Trophoblast cell (in vitro differentiated cells and primary cell): ENCODE results near the gene USF1.
"Not testable (repeated sequence)": the region's sequence is repeated elsewhere in the genome, so short reads cannot be mapped to it uniquely, and the experiment has no call there.

Experiments used
- DNase-seq, 2 donors: peaks; one replicate each; pipeline ENCODE4 v3.0.0-alpha.2; 2016
- H2AFZ ChIP-seq: 2 replicates; pipeline ENCODE4 v1.6.1; 2013; ENCODE audit warnings: low read length, moderate library complexity, mild to moderate bottlenecking; ENCODE audit not compliant: insufficient read depth, poor library complexity
- H2AK5ac ChIP-seq: 2 replicates; pipeline ENCODE4 v1.6.1; 2013; ENCODE audit warnings: mild to moderate bottlenecking, low read length
- H2BK120ac ChIP-seq: 2 replicates; pipeline ENCODE4 v1.6.1; 2013; ENCODE audit warnings: low read length, mild to moderate bottlenecking, moderate library complexity; ENCODE audit not compliant: insufficient read depth, poor library complexity
- H2BK12ac ChIP-seq: 2 replicates; pipeline ENCODE4 v1.6.1; 2013; ENCODE audit warnings: mild to moderate bottlenecking, low read length, moderate library complexity
- H2BK5ac ChIP-seq: 2 replicates; pipeline ENCODE4 v1.6.1; 2013; ENCODE audit warnings: low read length, low read depth, moderate library complexity, mild to moderate bottlenecking; ENCODE audit not compliant: poor library complexity
- H3K14ac ChIP-seq: 2 replicates; pipeline ENCODE4 v1.6.1; 2013; ENCODE audit warnings: mild to moderate bottlenecking, low read length
- H3K18ac ChIP-seq: 2 replicates; pipeline ENCODE4 v1.6.1; 2013; ENCODE audit warnings: mild to moderate bottlenecking, low read length
- H3K23ac ChIP-seq: 2 replicates; pipeline ENCODE4 v1.6.1; 2013; ENCODE audit warnings: low read length
- H3K27ac ChIP-seq: 2 replicates; pipeline ENCODE4 v1.5.1; 2013; ENCODE audit warnings: low read depth, mild to moderate bottlenecking, inconsistent platforms, low read length, moderate library complexity
- H3K27me3 ChIP-seq: 2 replicates; pipeline ENCODE4 v1.6.1; 2013; ENCODE audit warnings: inconsistent platforms, mild to moderate bottlenecking, low read length, moderate library complexity; ENCODE audit not compliant: insufficient read depth
- H3K36me3 ChIP-seq, 2 experiments: 1 replicate in 1 of 2; 2 replicates in 1 of 2; pipeline ENCODE4 v1.6.1; 2013; ENCODE audit warnings: low read length in 2 of 2, mild to moderate bottlenecking in 2 of 2, moderate library complexity in 1 of 2; ENCODE audit not compliant: insufficient read depth in 2 of 2, control insufficient read depth in 1 of 2
- H3K4ac ChIP-seq: 2 replicates; pipeline ENCODE4 v1.6.1; 2013; ENCODE audit warnings: low read depth, mild to moderate bottlenecking, low read length, moderate library complexity
- H3K4me1 ChIP-seq, 2 experiments: 1 replicate in 1 of 2; 2 replicates in 1 of 2; pipeline ENCODE4 v1.6.1; 2013; ENCODE audit warnings: low read length in 2 of 2, mild to moderate bottlenecking in 2 of 2, moderate library complexity in 1 of 2; ENCODE audit not compliant: insufficient read depth in 2 of 2, control insufficient read depth in 1 of 2
- H3K4me2 ChIP-seq: 2 replicates; pipeline ENCODE4 v1.6.1; 2013; ENCODE audit warnings: inconsistent platforms, mild to moderate bottlenecking, low read length, moderate library complexity
- H3K4me3 ChIP-seq: 2 replicates; pipeline ENCODE4 v1.5.1; 2013; ENCODE audit warnings: mild to moderate bottlenecking, low read depth, low read length, inconsistent platforms
- H3K79me1 ChIP-seq: one replicate; pipeline ENCODE4 v1.6.1; 2013; ENCODE audit warnings: low read length
- H3K79me2 ChIP-seq: 2 replicates; pipeline ENCODE4 v1.6.1; 2013; ENCODE audit warnings: low read length, mild to moderate bottlenecking; ENCODE audit not compliant: control insufficient read depth, insufficient read depth, poor library complexity
- H3K9ac ChIP-seq: 2 replicates; pipeline ENCODE4 v1.6.1; 2013; ENCODE audit warnings: mild to moderate bottlenecking, low read length
- H3K9me3 ChIP-seq: 2 replicates; pipeline ENCODE4 v1.6.1; 2013; ENCODE audit warnings: low read depth, mild to moderate bottlenecking, control low read depth, inconsistent platforms, low read length; ENCODE audit not compliant: insufficient read depth
- H4K12ac ChIP-seq: 2 replicates; pipeline ENCODE4 v1.6.1; 2013; ENCODE audit warnings: low read depth, mild to moderate bottlenecking, low read length, moderate library complexity
- H4K8ac ChIP-seq: 2 replicates; pipeline ENCODE4 v1.6.1; 2013; ENCODE audit warnings: low read depth, mild to moderate bottlenecking, low read length, moderate library complexity
- H4K91ac ChIP-seq: one replicate; pipeline ENCODE4 v1.6.1; 2013; ENCODE audit warnings: low read depth, mild to moderate bottlenecking, low read length, moderate library complexity
- WGBS: extraction: QIAGEN DNeasy Blood & Tissue Kit; methylation state at CpG from one replicate; pipeline ENCODE4 v1.1.7; 2013; ENCODE audit warnings: missing lambda C conversion rate; ENCODE audit not compliant: insufficient read length, insufficient coverage; ENCODE audit errors: extremely low coverage; 5-methylcytosine and 5-hydroxymethylcytosine counted together

The USF1 gene

DNA sequence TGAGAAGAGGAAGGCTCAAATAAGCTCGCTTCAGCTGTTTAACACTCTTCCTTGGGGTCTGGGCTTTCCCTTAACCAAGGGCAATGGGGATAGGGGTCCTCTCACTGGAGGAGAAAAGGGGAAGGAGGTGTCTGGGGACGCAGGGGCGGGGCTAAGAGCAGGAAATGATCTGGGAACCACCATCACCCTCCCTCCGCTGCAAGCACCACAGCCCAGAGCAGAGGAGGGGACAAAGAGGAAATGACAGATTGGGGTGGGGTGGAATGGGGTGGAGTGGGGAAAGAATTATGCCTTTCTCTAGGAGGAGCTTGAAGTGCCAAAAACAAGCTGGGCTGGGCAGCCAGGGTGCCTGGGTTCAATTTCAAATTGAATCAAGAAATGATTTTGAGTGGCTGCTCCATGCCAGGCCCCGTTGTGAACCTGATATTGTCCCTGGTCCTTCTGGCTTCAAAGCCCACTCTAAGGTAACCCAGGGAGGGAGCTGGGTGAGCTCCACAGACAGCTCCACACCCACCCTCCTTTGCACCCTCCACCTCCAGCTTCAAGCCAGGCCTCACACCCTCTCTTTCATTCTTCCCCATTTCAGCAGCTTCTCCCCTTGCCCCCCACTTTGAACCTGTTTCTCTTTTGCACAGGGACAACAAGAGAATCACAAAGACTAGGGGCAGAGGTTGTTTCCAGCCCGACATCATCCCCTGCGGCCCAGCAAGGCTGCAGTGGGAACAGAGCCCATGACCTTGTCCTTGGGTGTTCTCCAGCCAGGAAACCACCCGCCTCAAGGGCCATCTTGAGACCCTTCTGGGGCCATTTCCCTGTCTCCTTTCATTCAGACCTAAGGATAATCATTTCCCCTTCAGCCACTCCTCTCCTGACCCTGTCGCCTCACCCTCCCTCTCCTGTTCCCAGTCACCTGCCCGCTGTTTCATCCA, 22.8 kb upstream of the USF1 start:
- H4K91ac ChIP-seq, result no peak overlapping the region
- peak in 1 of 2 donors; percentile 22 for DNase-seq
- no peak overlapping the region for H3K14ac ChIP-seq
- H3K4ac ChIP-seq, result no peak overlapping the region
- peaks cover 6 to 15% of the 10 kb centered on the region in 2 experiments for H3K4me1 ChIP-seq
- no peak overlapping the region for H3K9ac ChIP-seq
- no peaks in the 10 kb centered on the region for H3K79me2 ChIP-seq
- no peak overlapping the region for H2BK120ac ChIP-seq
- no peak overlapping the region for H3K4me2 ChIP-seq
- H3K18ac ChIP-seq, result no peak overlapping the region
- no CpG with 5 or more reads among the region's 10 CpGs for WGBS
- H2BK12ac ChIP-seq, result no peak overlapping the region
- peaks cover 11 to 14% of the 10 kb centered on the region in 2 experiments for H3K36me3 ChIP-seq
- no peak overlapping the region for H3K27ac ChIP-seq
- H2BK5ac ChIP-seq, result no peak overlapping the region
- H4K12ac ChIP-seq, result no peak overlapping the region
- H4K8ac ChIP-seq, result no peak overlapping the region
- peaks cover 6% of the 10 kb centered on the region for H3K79me1 ChIP-seq
- H3K9me3 ChIP-seq, result no peaks in the 10 kb centered on the region
- peak overlapping the region; percentile 28 for H2AK5ac ChIP-seq
- H3K4me3 ChIP-seq, result no peak overlapping the region
- H3K27me3 ChIP-seq, result no peaks in the 10 kb centered on the region
- H2AFZ ChIP-seq, result no peak overlapping the region
- H3K23ac ChIP-seq, result no peak overlapping the region

DNA sequence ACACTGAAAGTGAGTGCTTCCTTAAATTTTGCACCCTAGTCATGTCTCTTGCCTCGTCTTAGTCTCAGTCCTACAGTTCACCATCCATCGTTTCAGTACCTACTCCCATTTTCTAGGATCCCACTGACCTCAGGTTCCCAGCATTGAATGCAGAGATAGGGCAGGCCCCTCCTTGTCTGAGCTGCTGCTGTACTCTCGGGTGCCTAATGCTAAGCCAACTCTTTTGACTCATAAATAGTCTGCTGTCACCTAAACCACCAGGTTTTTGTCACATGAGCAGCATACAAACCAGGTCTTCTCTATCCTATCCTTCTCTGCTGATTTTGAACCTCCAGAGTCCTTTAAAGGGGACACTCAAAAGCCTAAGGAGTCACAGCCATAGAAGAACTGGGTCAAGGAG, 20.9 kb upstream of the USF1 start:
- Histone ChIP-seq H3K4ac (no peak overlapping the region), H3K14ac (no peak overlapping the region), H4K8ac (no peak overlapping the region), H3K4me1 (no peaks in the 10 kb centered on the region), H3K18ac (no peak overlapping the region), H4K91ac (no peak overlapping the region), H2AFZ (no peak overlapping the region), H3K79me2 (no peaks in the 10 kb centered on the region), H4K12ac (no peak overlapping the region), H2BK12ac (no peak overlapping the region), H3K27me3 (no peaks in the 10 kb centered on the region), H2BK5ac (no peak overlapping the region), H3K9ac (no peak overlapping the region), H3K9me3 (no peaks in the 10 kb centered on the region), H2BK120ac (no peak overlapping the region), H3K36me3 (peaks cover 2 to 4% of the 10 kb centered on the region in 2 experiments), H3K79me1 (no peaks in the 10 kb centered on the region), H3K4me2 (no peak overlapping the region), H2AK5ac (no peak overlapping the region), H3K23ac (no peak overlapping the region), H3K4me3 (no peak overlapping the region), H3K27ac (no peak overlapping the region)
- WGBS, result no CpG with 5 or more reads among the region's 3 CpGs
- DNase-seq, result no peak

GRCh38 chr1:161065681-161066080, 19.9 kb upstream of the USF1 start:
- H2BK120ac ChIP-seq, H3K4me1 ChIP-seq, H3K27ac ChIP-seq: not testable (repeated sequence)

DNA sequence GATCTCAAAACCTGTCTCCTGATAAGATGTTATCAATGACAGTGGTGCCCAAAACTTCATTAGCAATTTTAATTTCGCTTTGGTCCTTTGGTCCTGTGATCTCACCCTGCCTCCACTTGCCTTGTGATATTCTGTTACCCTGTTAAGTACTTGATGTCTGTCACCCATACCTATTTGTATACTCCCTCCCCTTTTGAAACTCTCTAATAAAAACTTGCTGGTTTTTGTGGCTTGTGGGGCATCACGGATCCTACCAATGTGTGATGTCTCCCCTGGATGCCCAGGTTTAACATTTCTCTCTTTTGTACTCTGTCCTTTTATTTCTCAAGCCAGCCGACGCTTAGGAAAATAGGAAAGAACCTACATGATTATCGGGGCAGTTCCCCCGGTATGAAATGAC, 18.2 kb upstream of the USF1 start:
- not testable (repeated sequence) for H3K9me3 ChIP-seq, H4K12ac ChIP-seq, H3K4me1 ChIP-seq, H2AFZ ChIP-seq, H3K4me2 ChIP-seq, H4K91ac ChIP-seq, H3K4me3 ChIP-seq, H2BK5ac ChIP-seq, H2BK120ac ChIP-seq, H3K27ac ChIP-seq, H3K14ac ChIP-seq, H2BK12ac ChIP-seq, H3K9ac ChIP-seq, DNase-seq, H3K79me1 ChIP-seq, H3K27me3 ChIP-seq, H3K4ac ChIP-seq, H2AK5ac ChIP-seq, H3K79me2 ChIP-seq, H3K23ac ChIP-seq, H3K18ac ChIP-seq, H4K8ac ChIP-seq, H3K36me3 ChIP-seq
- no CpG with 5 or more reads among the region's 6 CpGs for WGBS

More at GRCh38 chr1:161065681-161066080, 19.9 kb upstream of the USF1 start:
- H2AFZ ChIP-seq, H3K18ac ChIP-seq, H4K12ac ChIP-seq, H3K79me2 ChIP-seq, H3K27me3 ChIP-seq, H2BK12ac ChIP-seq, H3K9me3 ChIP-seq, H4K8ac ChIP-seq, H2BK5ac ChIP-seq, H4K91ac ChIP-seq, H3K79me1 ChIP-seq, H3K36me3 ChIP-seq, H2AK5ac ChIP-seq, H3K4ac ChIP-seq, H3K14ac ChIP-seq, H3K4me3 ChIP-seq, DNase-seq, H3K9ac ChIP-seq, H3K4me2 ChIP-seq, H3K23ac ChIP-seq: not testable (repeated sequence)
- whole genome bisulfite sequencing, result no CpG with 5 or more reads among the region's 7 CpGs
